DOHH2 (cell line): Measurements from ENCODE around the gene MYADML2.

Source experiments
- H3F3A ChIP-seq: fragments of 200-600 bp; sonication (generic), shearing (Covaris generic); 2 replicates; pipeline ENCODE4 v1.6.0; 2016; ENCODE audit warnings: antibody characterized with exemption, mild to moderate bottlenecking; ENCODE audit not compliant: control insufficient read depth, insufficient read depth
- H3K27ac ChIP-seq: fragments of 200-600 bp; sonication (generic); 2 replicates; pipeline ENCODE4 v1.5.1; 2014; ENCODE audit warnings: low read depth, mild to moderate bottlenecking, low read length, moderate library complexity
- H3K27me3 ChIP-seq: fragments of 200-600 bp; sonication (generic); 2 replicates; pipeline ENCODE4 v1.6.1; 2014; ENCODE audit warnings: mild to moderate bottlenecking, low read length, mixed read lengths; ENCODE audit not compliant: control insufficient read depth
- H3K36me3 ChIP-seq: fragments of 200-600 bp; sonication (generic); 2 replicates; pipeline ENCODE4 v1.6.1; 2014; ENCODE audit warnings: mild to moderate bottlenecking, low read length, moderate library complexity, mixed read lengths; ENCODE audit not compliant: control insufficient read depth
- H3K4me1 ChIP-seq: fragments of 200-600 bp; sonication (generic); 2 replicates; pipeline ENCODE4 v1.6.1; 2014; ENCODE audit warnings: mild to moderate bottlenecking, low read length, mixed read lengths; ENCODE audit not compliant: control insufficient read depth
- H3K4me2 ChIP-seq: fragments of 200-600 bp; sonication (generic); 2 replicates; pipeline ENCODE4 v1.6.0; 2014; ENCODE audit warnings: mild to moderate bottlenecking, low read length, moderate library complexity
- H3K4me3 ChIP-seq: fragments of 200-600 bp; sonication (generic); 2 replicates; pipeline ENCODE4 v1.5.1; 2014; ENCODE audit warnings: mild to moderate bottlenecking, low read length, mixed read lengths
- H3K79me2 ChIP-seq: fragments of 200-600 bp; sonication (generic); 2 replicates; pipeline ENCODE4 v1.6.1; 2014; ENCODE audit warnings: mild to moderate bottlenecking, low read length, mixed read lengths; ENCODE audit not compliant: control insufficient read depth
- H3K9me2 ChIP-seq: fragments of 200-600 bp; sonication (generic); replicated peaks from 2 replicates; pipeline ENCODE4 v1.6.1; 2014; ENCODE audit warnings: mild to moderate bottlenecking, low read length, mixed read lengths; ENCODE audit not compliant: control insufficient read depth
- H3K9me3 ChIP-seq: fragments of 200-600 bp; sonication (generic); 2 replicates; pipeline ENCODE4 v1.6.1; 2014; ENCODE audit warnings: antibody characterized with exemption, low read length, mixed read lengths; ENCODE audit not compliant: control insufficient read depth, insufficient read depth
- H4K20me1 ChIP-seq: fragments of 200-600 bp; sonication (generic); 2 replicates; pipeline ENCODE4 v1.6.0; 2014; ENCODE audit warnings: low read depth, mild to moderate bottlenecking, antibody characterized with exemption, low read length, moderate library complexity; ENCODE audit not compliant: control insufficient read depth, insufficient read depth
- CTCF ChIP-seq: fragments of 200-600 bp; sonication (generic); IDR thresholded peaks from one replicate; pipeline ENCODE4 v1.5.1; 2014; ENCODE audit warnings: antibody characterized with exemption, mild to moderate bottlenecking, low read depth, low read length; ENCODE audit not compliant: poor library complexity, severe bottlenecking
- EZH2phosphoT487 ChIP-seq: fragments of 200-600 bp; sonication (generic); IDR thresholded peaks from 2 replicates; pipeline ENCODE4 v1.6.1; 2017; ENCODE audit warnings: borderline replicate concordance, mild to moderate bottlenecking, antibody characterized with exemption, low read length, moderate library complexity, mixed read lengths

The MYADML2 gene

GRCh38 chr17:81917565-81918332, 29.3 kb downstream of the MYADML2 start, which contains the start of gene SIRT7:
TSS of gene SIRT7 (minus strand) at chr17:81918176. CDS start at chr17:81918131, 45 bp downstream.
- Histone ChIP-seq H4K20me1 (peaks cover 23% of the 10 kb centered on the region; the same call in 1 of the 2 replicates), H3K79me2 (peaks cover 56% of the 10 kb centered on the region), H3K27me3 (no peaks in the 10 kb centered on the region), H3K4me2 (peak within 1 kb of the TSS; percentile 96), H3F3A (peaks cover 8% of the 10 kb centered on the region), H3K36me3 (peaks cover 58% of the 10 kb centered on the region), H3K9me2 (no peaks in the 10 kb centered on the region), H3K9me3 (no peaks in the 10 kb centered on the region), H3K4me1 (peaks cover 14% of the 10 kb centered on the region), H3K27ac (0 out of 2 replicates have a peak within 1 kb of the TSS, but pooled peaks have one; percentile 11), H3K4me3 (peak within 1 kb of the TSS; percentile 84)
- TF ChIP-seq EZH2phosphoT487 (no peak), CTCF (no peak)

GRCh38 chr17:81916234-81917001, 30.6 kb downstream of the MYADML2 start:
- H4K20me1 ChIP-seq: peaks cover 23% of the 10 kb centered on the region; the same call in 1 of the 2 replicates
- peaks cover 67% of the 10 kb centered on the region for H3K36me3 ChIP-seq
- H3F3A ChIP-seq: peaks cover 11% of the 10 kb centered on the region
- H3K27me3 ChIP-seq: no peaks in the 10 kb centered on the region
- no peaks in the 10 kb centered on the region for H3K9me3 ChIP-seq
- no peaks in the 10 kb centered on the region for H3K9me2 ChIP-seq
- peak overlapping the region; percentile 96 for H3K4me2 ChIP-seq
- TF ChIP-seq EZH2phosphoT487 (no peak), CTCF (no peak)
- peaks cover 20% of the 10 kb centered on the region for H3K4me1 ChIP-seq
- no peak overlapping the region for H3K27ac ChIP-seq
- peak overlapping the region; percentile 84 for H3K4me3 ChIP-seq
- H3K79me2 ChIP-seq: peaks cover 48% of the 10 kb centered on the region

GRCh38 chr17:81915331-81915730, 31.7 kb downstream of the MYADML2 start:
- TF ChIP-seq CTCF (no peak), EZH2phosphoT487 (no peak)

More at GRCh38 chr17:81915331-81915730, 31.7 kb downstream of the MYADML2 start:
- no peak overlapping the region for H3K27ac ChIP-seq
- H3K4me2 ChIP-seq: no peak overlapping the region
- peaks cover 21% of the 10 kb centered on the region for H3K4me1 ChIP-seq
- peaks cover 68% of the 10 kb centered on the region for H3K36me3 ChIP-seq
- H3K9me2 ChIP-seq: no peaks in the 10 kb centered on the region
- H3K79me2 ChIP-seq: peaks cover 46% of the 10 kb centered on the region
- H4K20me1 ChIP-seq: peaks cover 23% of the 10 kb centered on the region; the same call in 1 of the 2 replicates
- H3K9me3 ChIP-seq: no peaks in the 10 kb centered on the region
- H3K27me3 ChIP-seq: no peaks in the 10 kb centered on the region
- no peak overlapping the region for H3K4me3 ChIP-seq
- peaks cover 10% of the 10 kb centered on the region for H3F3A ChIP-seq
